HG03354 (cell line): ENCODE measurements around the gene IL1RAPL1.

Source experiments
- ATAC-seq: cut with Tn5 transposase; IDR thresholded peaks from one replicate; pipeline ENCODE4 v1.9.1; 2021; ENCODE audit warnings: mild to moderate bottlenecking; ENCODE audit not compliant: unreplicated experiment, poor library complexity, severe bottlenecking

Gene IL1RAPL1

GRCh38 chrX:29468911-29469494 is 881.8 kb downstream of the IL1RAPL1 start:
- no peak for ATAC-seq

DNA sequence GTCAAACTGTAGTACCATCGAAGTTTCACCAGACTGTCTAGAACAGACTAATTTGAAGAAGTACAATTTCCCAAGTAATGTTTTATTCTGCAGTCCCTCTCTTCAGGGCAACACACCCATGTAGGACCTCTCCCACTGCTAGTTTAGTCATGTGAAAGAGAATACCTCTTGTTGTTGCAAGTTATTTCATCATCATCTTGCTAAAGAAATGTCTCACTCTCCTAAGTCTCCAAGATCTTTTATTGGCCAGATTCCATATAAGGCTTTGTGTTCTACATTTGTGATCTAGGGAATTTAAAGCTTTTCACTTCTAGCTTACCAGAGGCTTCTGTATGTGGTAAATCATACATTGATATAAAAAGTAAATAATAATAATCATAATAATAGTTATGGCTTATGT is 882.8 kb downstream of the IL1RAPL1 start:
- ATAC-seq, result no peak

- ATAC-seq, result peak; percentile 66
These were observed 884.6 kb downstream of the IL1RAPL1 start for GRCh38 chrX:29471829-29472228.

DNA sequence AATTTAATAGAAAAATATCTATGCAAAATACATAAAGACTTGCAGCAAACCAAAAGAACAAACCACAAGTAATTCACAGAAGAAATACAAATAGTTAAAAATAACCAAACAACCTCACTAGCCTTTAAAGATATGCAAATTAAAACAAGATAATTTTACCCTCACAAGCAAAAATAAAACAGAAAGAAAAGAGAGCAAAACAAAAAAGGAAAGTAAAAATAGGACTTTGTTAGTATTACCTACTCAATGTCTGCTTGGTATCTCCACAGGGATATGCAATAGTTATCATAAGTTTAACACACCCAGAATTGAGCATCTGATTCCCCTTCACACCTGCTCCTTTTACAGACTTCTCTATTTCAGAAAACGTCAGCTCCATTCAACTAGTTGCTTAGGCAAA is 890.6 kb downstream of the IL1RAPL1 start:
- ATAC-seq, result peak; percentile 54

GRCh38 chrX:29478336-29479069 is 891.3 kb downstream of the IL1RAPL1 start:
- peak; percentile 90 for ATAC-seq

DNA sequence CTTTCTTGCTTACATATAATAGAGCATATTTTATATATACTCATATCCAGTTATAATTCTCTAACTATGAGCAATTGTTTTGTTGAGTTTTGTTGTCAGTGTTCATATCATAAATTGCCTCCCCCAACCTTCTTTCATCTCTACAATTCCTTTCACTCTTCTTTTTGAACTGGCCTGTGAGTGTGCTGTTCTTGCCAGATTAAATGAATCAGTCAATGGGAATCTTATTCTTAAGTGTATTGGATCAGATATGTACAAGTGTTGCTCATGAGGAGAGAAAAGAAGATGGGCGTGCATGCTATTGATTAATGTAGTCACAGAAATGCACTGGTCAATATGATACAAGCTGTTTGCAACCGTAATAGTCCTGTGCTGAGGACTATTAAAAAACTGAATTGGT is 900.0 kb downstream of the IL1RAPL1 start:
- ATAC-seq, result no peak

DNA sequence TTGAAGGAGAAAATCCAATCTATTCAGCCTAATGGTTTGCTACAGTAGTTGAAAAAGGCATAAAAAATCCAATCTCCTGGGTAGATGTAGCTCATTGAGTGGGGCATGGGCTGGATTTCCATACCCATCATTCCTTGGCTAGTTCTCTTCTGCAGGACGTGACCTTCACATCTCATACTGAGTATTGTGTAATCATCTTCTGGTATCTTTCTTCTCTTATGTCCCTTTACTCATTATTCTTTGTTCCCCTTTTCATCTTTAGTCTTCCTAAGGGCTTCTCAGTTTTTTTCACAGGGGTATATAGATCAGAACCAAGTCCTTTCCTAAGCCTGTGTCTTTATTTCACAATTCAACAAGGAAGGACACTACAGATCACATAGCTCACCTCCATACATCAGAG is 900.5 kb downstream of the IL1RAPL1 start:
- peak; percentile 43 for ATAC-seq

DNA sequence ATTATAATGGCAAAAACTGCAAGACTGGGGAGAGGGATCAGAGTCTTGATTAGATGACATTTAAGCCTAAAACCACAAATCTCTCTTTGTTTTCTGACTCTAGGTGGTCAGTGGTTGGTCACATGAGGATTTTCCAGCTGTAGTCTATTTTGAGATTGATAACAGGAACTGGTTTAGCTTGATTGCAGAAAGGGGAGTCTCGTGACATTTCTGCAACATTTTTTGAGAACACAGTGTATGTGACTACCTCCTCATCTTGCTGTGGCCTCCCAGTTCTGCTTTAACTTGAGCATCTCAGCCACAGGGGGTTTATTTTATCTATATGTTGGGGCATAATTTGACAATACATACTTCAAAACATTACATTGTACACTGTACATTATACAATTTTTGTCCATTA is 901.7 kb downstream of the IL1RAPL1 start:
- ATAC-seq, result peak; percentile 61

DNA sequence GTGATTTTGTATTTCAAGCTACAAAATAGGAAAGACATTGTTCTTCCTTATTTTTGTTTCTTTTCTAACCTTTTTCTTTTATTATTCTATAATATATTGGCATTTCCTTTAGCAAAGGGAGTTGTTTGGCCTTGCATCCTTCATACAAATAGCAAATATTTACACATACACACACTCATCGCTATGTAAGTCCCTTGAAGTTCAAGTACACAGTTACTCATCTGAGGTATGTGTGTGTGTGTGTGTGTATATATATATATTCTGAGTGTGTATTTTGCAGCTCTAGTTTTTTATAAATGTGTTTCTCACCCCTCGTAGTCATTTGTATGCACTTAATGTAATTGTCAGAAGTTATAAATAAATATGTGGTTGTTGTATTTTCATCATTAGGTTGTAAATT is 903.4 kb downstream of the IL1RAPL1 start:
- no peak for ATAC-seq

DNA sequence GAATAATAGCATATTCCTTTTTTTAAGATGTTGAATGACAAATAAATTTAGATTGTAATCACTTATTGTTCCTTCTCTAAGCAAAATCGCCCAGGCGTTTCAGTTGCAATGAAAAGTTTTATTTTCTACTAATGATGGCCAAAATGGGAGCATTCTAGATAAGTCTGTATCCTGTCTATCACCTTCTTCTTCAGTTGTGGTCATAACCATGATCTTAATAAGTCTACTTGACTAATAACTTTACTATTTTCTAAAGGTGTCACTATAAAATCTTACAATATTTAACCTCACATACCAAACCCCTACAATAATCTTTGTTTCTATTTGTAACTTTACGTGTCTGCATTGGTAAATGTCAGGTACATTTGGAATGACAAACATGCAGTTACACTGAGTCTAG is 904.4 kb downstream of the IL1RAPL1 start:
- no peak for ATAC-seq

DNA sequence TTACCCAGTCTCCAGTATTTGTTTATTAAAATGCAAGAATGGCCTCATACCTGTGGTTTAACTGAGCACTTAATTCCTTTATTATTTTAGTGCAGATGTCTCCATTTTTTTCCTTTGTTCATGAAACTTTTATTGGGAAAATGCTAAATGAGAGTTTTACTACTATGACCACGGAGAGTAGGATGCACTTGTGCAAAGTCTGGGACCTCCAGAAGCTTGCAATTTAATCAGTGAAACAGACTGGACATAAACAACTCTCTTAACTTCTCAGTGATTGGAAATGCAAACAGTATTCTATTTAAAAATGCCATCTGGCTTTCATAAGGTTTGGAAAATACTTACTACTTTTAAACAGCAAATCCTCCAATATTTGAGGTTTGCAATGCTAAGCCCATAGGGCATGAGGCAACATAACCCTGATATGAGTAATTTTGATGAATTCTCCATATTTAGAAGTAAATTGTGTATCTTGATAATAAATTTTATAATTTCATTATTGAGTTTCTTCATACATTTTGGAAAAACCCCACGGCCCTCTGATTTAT is 909.5 kb downstream of the IL1RAPL1 start:
- no peak for ATAC-seq

- no peak for ATAC-seq
These were observed 919.5 kb downstream of the IL1RAPL1 start for GRCh38 chrX:29506729-29507128.

GRCh38 chrX:29518100-29518499 is 930.9 kb downstream of the IL1RAPL1 start:
- ATAC-seq, result no peak

DNA sequence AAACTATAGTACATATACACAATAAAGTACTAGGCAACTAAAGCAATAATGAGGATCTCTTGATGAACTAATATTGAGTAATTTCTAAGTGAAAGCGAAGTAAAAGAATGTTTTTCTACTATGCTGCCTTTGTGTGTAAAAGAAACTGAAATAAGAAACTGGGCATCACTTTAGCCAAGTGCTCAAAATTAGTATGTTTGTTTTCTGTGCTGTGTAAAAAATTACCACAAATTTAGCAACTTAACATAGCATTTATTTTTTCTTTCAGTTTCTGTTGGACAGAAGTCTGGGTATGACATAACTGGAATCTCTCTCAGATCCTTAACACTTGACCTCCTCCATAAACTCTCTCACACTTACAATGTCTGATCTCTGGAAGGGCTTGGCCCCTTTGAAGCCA is 941.0 kb downstream of the IL1RAPL1 start:
- ATAC-seq, result peak; percentile 79

GRCh38 chrX:29530501-29530900 is 943.3 kb downstream of the IL1RAPL1 start:
- no peak for ATAC-seq

GRCh38 chrX:29531336-29531735 is 944.1 kb downstream of the IL1RAPL1 start:
- ATAC-seq, result peak; percentile 89

- ATAC-seq, result no peak
These were observed 948.2 kb downstream of the IL1RAPL1 start for GRCh38 chrX:29535212-29536162.

DNA sequence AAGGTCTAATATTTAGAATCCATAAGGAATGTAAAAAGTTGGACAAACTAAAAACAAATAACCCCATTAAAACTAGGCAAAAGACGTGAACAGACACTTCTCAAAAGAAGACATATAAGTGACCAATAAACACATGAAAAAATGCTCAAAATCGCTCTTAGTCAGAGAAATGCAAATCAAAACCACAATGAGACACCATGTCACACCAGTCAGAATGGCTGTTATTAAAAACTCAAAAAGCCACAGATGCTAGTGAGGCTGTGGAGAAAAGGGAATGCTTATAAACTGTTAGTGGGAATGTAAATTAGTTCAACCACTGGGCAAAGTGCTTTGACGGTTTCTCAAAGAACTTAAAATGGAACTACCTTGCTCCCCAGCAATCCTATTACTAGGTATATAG is 953.8 kb downstream of the IL1RAPL1 start:
- peak; percentile 63 for ATAC-seq

DNA sequence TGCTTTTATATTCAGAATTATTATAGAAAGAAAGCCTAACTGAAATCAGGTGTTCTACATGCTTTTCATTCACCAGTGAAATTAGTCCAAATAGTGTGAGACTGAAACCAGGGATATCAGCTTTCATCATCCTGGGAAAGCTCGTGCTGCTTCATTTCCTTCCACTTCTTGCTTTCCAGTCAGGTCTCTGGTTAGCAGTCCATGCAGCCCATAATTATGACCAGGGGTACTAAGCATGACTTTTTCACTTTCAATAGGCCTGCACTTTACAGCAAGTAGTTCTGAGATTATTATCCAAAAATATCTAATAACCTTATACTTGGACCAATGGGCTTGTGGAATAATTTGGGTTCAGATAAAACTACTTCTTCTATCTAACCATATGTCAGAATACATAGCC is 954.9 kb downstream of the IL1RAPL1 start:
- peak; percentile 67 for ATAC-seq

GRCh38 chrX:29545878-29546277 is 958.6 kb downstream of the IL1RAPL1 start:
- no peak for ATAC-seq
